ENCODE measurements around the gene EDAR. TPM values are rescaled to one million over a fixed set of nuclear protein-coding genes. Genes with fewer than 3 reads are reported as not detected.

Gene EDAR
- total RNA-seq, 1 donor from 2014 or later, result 0.22 TPM

- DNase-seq (ENCODE audit: low spot score) (no peak), ATAC-seq (no peak)
- intact Hi-C loops (cut with DNase I), result no loop called here
Measured at GRCh38 chr2:108974674-108975073, 14.3 kb downstream of the EDAR start.

GRCh38 chr2:108972663-108973062 lies 16.4 kb downstream of the EDAR start:
- no peak for ATAC-seq
- intact Hi-C loops (cut with DNase I), result no loop called here
- no peak for DNase-seq (ENCODE audit: low spot score)

- intact Hi-C loops (cut with DNase I), result no loop called here
- DNase-seq (ENCODE audit: low spot score) (no peak), ATAC-seq (peak; percentile 83)
Measured at GRCh38 chr2:108971661-108972566, 17.1 kb downstream of the EDAR start.

GRCh38 chr2:108970369-108970768 lies 18.7 kb downstream of the EDAR start:
- intact Hi-C loops (cut with DNase I), result no loop called here
- ATAC-seq, result no peak

GRCh38 chr2:108969856-108970255 lies 19.2 kb downstream of the EDAR start:
- intact Hi-C loops (cut with DNase I), result no loop called here
- no peak for DNase-seq (ENCODE audit: low spot score)
- no peak for ATAC-seq

More at GRCh38 chr2:108970369-108970768, 18.7 kb downstream of the EDAR start:
- DNase-seq (ENCODE audit: low spot score), result no peak

- no peak for ATAC-seq
- intact Hi-C loops (cut with DNase I), result no loop called here
- DNase-seq (ENCODE audit: low spot score), result no peak
Measured at GRCh38 chr2:108968619-108969018, 20.4 kb downstream of the EDAR start.

GRCh38 chr2:108967757-108968156 lies 21.3 kb downstream of the EDAR start:
- DNase-seq (ENCODE audit: low spot score) (no peak), ATAC-seq (no peak)
- intact Hi-C loops (cut with DNase I), result no loop called here

GRCh38 chr2:108965540-108966289 lies 23.3 kb downstream of the EDAR start:
- intact Hi-C loops (cut with DNase I), result no loop called here
- ATAC-seq, result no peak
- no peak for DNase-seq (ENCODE audit: low spot score)

- intact Hi-C loops (cut with DNase I), result no loop called here
- ATAC-seq (no peak), DNase-seq (ENCODE audit: low spot score) (no peak)
Measured at GRCh38 chr2:108963057-108963456, 26.0 kb downstream of the EDAR start.

GRCh38 chr2:108961796-108962195 lies 27.2 kb downstream of the EDAR start:
- no peak for ATAC-seq
- intact Hi-C loops (cut with DNase I), result no loop called here

GRCh38 chr2:108960006-108960405 lies 29.0 kb downstream of the EDAR start:
- no peak for ATAC-seq
- intact Hi-C loops (cut with DNase I), result no loop called here

More at GRCh38 chr2:108961796-108962195, 27.2 kb downstream of the EDAR start:
- no peak for DNase-seq (ENCODE audit: low spot score)

GRCh38 chr2:108959401-108959800 lies 29.6 kb downstream of the EDAR start:
- intact Hi-C loops (cut with DNase I), result no loop called here
- DNase-seq (ENCODE audit: low spot score) (no peak), ATAC-seq (no peak)

More at GRCh38 chr2:108960006-108960405, 29.0 kb downstream of the EDAR start:
- no peak for DNase-seq (ENCODE audit: low spot score)

GRCh38 chr2:108958632-108959341 lies 30.2 kb downstream of the EDAR start:
- ATAC-seq, result no peak
- intact Hi-C loops (cut with DNase I), result no loop called here

GRCh38 chr2:108958002-108958401 lies 31.0 kb downstream of the EDAR start:
- DNase-seq (ENCODE audit: low spot score) (no peak), ATAC-seq (no peak)
- intact Hi-C loops (cut with DNase I), result no loop called here

More at GRCh38 chr2:108958632-108959341, 30.2 kb downstream of the EDAR start:
- DNase-seq (ENCODE audit: low spot score), result no peak

GRCh38 chr2:108956375-108956774 lies 32.6 kb downstream of the EDAR start:
- intact Hi-C loops (cut with DNase I), result no loop called here
- DNase-seq (ENCODE audit: low spot score) (no peak), ATAC-seq (no peak)

- intact Hi-C loops (cut with DNase I), result no loop called here
- no peak for DNase-seq (ENCODE audit: low spot score)
- no peak for ATAC-seq
Measured at GRCh38 chr2:108950369-108951135, 38.5 kb downstream of the EDAR start.

- intact Hi-C loops (cut with DNase I), result no loop called here
- ATAC-seq (no peak), DNase-seq (ENCODE audit: low spot score) (no peak)
Measured at GRCh38 chr2:108949316-108950239, 39.4 kb downstream of the EDAR start.
